Mesenchymal stem cell (in vitro differentiated cells and primary cell): ENCODE results near the gene PPP6R3.

Source experiments
- DNase-seq: peaks from one replicate; pipeline ENCODE4 v3.0.0-alpha.2; 2013
- H2AFZ ChIP-seq: one replicate; pipeline ENCODE4 v1.6.1; 2013; ENCODE audit warnings: low read depth, mild to moderate bottlenecking, control low read depth, inconsistent platforms, low read length, moderate library complexity
- H2AK5ac ChIP-seq: 2 replicates; pipeline ENCODE4 v1.6.1; 2013; ENCODE audit warnings: low read length, moderate library complexity, mild to moderate bottlenecking, inconsistent platforms; ENCODE audit not compliant: severe bottlenecking
- H2BK120ac ChIP-seq: one replicate; pipeline ENCODE4 v1.6.1; 2013; ENCODE audit warnings: low read depth, mild to moderate bottlenecking, inconsistent platforms, low read length, moderate library complexity
- H2BK12ac ChIP-seq, 2 experiments: one replicate each; pipeline ENCODE4 v1.6.1; 2013; ENCODE audit warnings: inconsistent platforms in 2 of 2, low read length in 2 of 2, mild to moderate bottlenecking in 2 of 2, moderate library complexity in 2 of 2, control low read depth in 1 of 2
- H2BK15ac ChIP-seq: one replicate; pipeline ENCODE4 v1.6.1; 2013; ENCODE audit warnings: mild to moderate bottlenecking, low read depth, inconsistent platforms; ENCODE audit not compliant: poor library complexity, severe bottlenecking
- H2BK5ac ChIP-seq: 2 replicates; pipeline ENCODE4 v1.6.1; 2013; ENCODE audit warnings: low read depth, mild to moderate bottlenecking, low read length, control low read depth, inconsistent platforms; ENCODE audit not compliant: poor library complexity, severe bottlenecking
- H3K14ac ChIP-seq, 2 experiments: one replicate each; pipeline ENCODE4 v1.6.1; 2013; ENCODE audit warnings: inconsistent platforms in 2 of 2, low read length in 2 of 2, control low read depth in 1 of 2, mild to moderate bottlenecking in 1 of 2, moderate library complexity in 1 of 2
- H3K18ac ChIP-seq, 2 experiments: one replicate each; pipeline ENCODE4 v1.6.1; 2013; ENCODE audit warnings: inconsistent platforms in 2 of 2, low read length in 2 of 2, control low read depth in 1 of 2, low read depth in 1 of 2, mild to moderate bottlenecking in 1 of 2
- H3K23ac ChIP-seq, 2 experiments: one replicate each; pipeline ENCODE4 v1.6.1; 2013; ENCODE audit warnings: inconsistent platforms in 2 of 2, low read length in 2 of 2, mild to moderate bottlenecking in 2 of 2, moderate library complexity in 2 of 2, control low read depth in 1 of 2
- H3K27ac ChIP-seq: 2 replicates; pipeline ENCODE4 v1.5.1; 2013; ENCODE audit warnings: mild to moderate bottlenecking, moderate library complexity, low read length, control low read depth, inconsistent platforms; ENCODE audit not compliant: poor library complexity, severe bottlenecking
- H3K27me3 ChIP-seq, 2 experiments: 2 replicates each; pipeline versions ENCODE4 v1.6.1 to v1.7.0; 2013; ENCODE audit warnings: low read length in 2 of 2, mild to moderate bottlenecking in 2 of 2, moderate library complexity in 2 of 2, control low read depth in 1 of 2, inconsistent platforms in 1 of 2; ENCODE audit not compliant: control insufficient read depth in 1 of 2, insufficient read depth in 1 of 2
- H3K36me3 ChIP-seq, 2 experiments: 2 replicates each; pipeline versions ENCODE4 v1.6.1 to v1.7.0; 2013; ENCODE audit warnings: low read length in 2 of 2, control low read depth in 1 of 2, inconsistent platforms in 1 of 2, low read depth in 1 of 2, mild to moderate bottlenecking in 1 of 2; ENCODE audit not compliant: insufficient read depth in 2 of 2, control insufficient read depth in 1 of 2
- H3K4ac ChIP-seq, 2 experiments: one replicate each; pipeline ENCODE4 v1.6.1; 2013; ENCODE audit warnings: inconsistent platforms in 2 of 2, low read length in 2 of 2, mild to moderate bottlenecking in 2 of 2, moderate library complexity in 2 of 2, control low read depth in 1 of 2, low read depth in 1 of 2
- H3K4me1 ChIP-seq: 2 replicates; pipeline ENCODE4 v1.6.1; 2013; ENCODE audit warnings: low read depth, low read length, control low read depth; ENCODE audit not compliant: control insufficient read depth, insufficient read depth
- H3K4me2 ChIP-seq: 2 replicates; pipeline ENCODE4 v1.6.1; 2013; ENCODE audit warnings: low read length, mild to moderate bottlenecking, inconsistent platforms; ENCODE audit not compliant: poor library complexity, severe bottlenecking
- H3K4me3 ChIP-seq, 2 experiments: 2 replicates each; pipeline versions ENCODE4 v1.5.1 to v1.7.0; 2013; ENCODE audit warnings: low read length in 2 of 2, mild to moderate bottlenecking in 2 of 2, control low read depth in 1 of 2, low read depth in 1 of 2; ENCODE audit not compliant: insufficient read depth in 1 of 2
- H3K79me1 ChIP-seq: replicated peaks from 2 replicates; pipeline ENCODE4 v1.6.1; 2013; ENCODE audit warnings: mild to moderate bottlenecking, control low read depth, low read length, inconsistent platforms; ENCODE audit not compliant: poor library complexity, severe bottlenecking
- H3K9ac ChIP-seq: 2 replicates; pipeline ENCODE4 v1.7.0; 2013; ENCODE audit warnings: mild to moderate bottlenecking, low read length, moderate library complexity
- H3K9me3 ChIP-seq: 2 replicates; pipeline ENCODE4 v1.7.0; 2013; ENCODE audit warnings: mild to moderate bottlenecking, low read length; ENCODE audit not compliant: control insufficient read depth
- H4K8ac ChIP-seq: one replicate; pipeline ENCODE4 v1.6.1; 2013; ENCODE audit warnings: inconsistent platforms, mild to moderate bottlenecking, low read length, moderate library complexity
- H4K91ac ChIP-seq: one replicate; pipeline ENCODE4 v1.6.1; 2013; ENCODE audit warnings: mild to moderate bottlenecking, low read length, inconsistent platforms
- WGBS: methylation state at CpG from one replicate; pipeline ENCODE4 v1.1.7; 2013; ENCODE audit warnings: mixed read lengths; 5-methylcytosine and 5-hydroxymethylcytosine counted together

PPP6R3 gene

GRCh38 chr11:68469122-68469521, 8.6 kb downstream of the PPP6R3 start:
- WGBS = 52% methylated on average over 2 of the region's 2 CpGs

GRCh38 chr11:68469642-68470041, 9.1 kb downstream of the PPP6R3 start:
- DNase-seq = no peak
- no peak overlapping the region for H3K9ac ChIP-seq
- no peak overlapping the region for H2BK5ac ChIP-seq
- H3K79me1 ChIP-seq = no peaks in the 10 kb centered on the region
- H3K4ac ChIP-seq = no peak overlapping the region
- no peaks in the 10 kb centered on the region for H3K27me3 ChIP-seq
- no peak overlapping the region for H3K14ac ChIP-seq
- no peak overlapping the region for H2AK5ac ChIP-seq
- no peak overlapping the region for H2BK12ac ChIP-seq
- no peak overlapping the region for H4K8ac ChIP-seq
- no peak overlapping the region for H4K91ac ChIP-seq
- no peak overlapping the region for H3K23ac ChIP-seq
- no peak overlapping the region for H2AFZ ChIP-seq
- peaks cover 5 to 7% of the 10 kb centered on the region in 2 experiments for H3K36me3 ChIP-seq
- H2BK120ac ChIP-seq = no peak overlapping the region
- WGBS = no CpG with 5 or more reads among the region's 1 CpG
- H3K4me3 ChIP-seq = no peak overlapping the region
- H3K9me3 ChIP-seq = no peaks in the 10 kb centered on the region
- no peak overlapping the region for H3K18ac ChIP-seq
- peaks cover 24% of the 10 kb centered on the region for H3K4me1 ChIP-seq
- H3K4me2 ChIP-seq = no peak overlapping the region
- no peak overlapping the region for H2BK15ac ChIP-seq
- H3K27ac ChIP-seq = no peak overlapping the region

More at GRCh38 chr11:68469122-68469521, 8.6 kb downstream of the PPP6R3 start:
- Histone ChIP-seq H2AK5ac (no peak overlapping the region), H3K14ac (no peak overlapping the region), H3K9ac (no peak overlapping the region), H3K4me1 (peaks cover 24% of the 10 kb centered on the region), H2AFZ (no peak overlapping the region), H3K9me3 (no peaks in the 10 kb centered on the region), H3K23ac (no peak overlapping the region), H2BK5ac (no peak overlapping the region), H3K4me2 (no peak overlapping the region), H3K4ac (no peak overlapping the region), H3K27ac (no peak overlapping the region), H3K18ac (no peak overlapping the region), H3K27me3 (no peaks in the 10 kb centered on the region), H2BK120ac (no peak overlapping the region), H2BK15ac (no peak overlapping the region), H2BK12ac (no peak overlapping the region), H4K91ac (no peak overlapping the region), H4K8ac (no peak overlapping the region), H3K4me3 (no peak overlapping the region), H3K36me3 (peaks cover 5 to 7% of the 10 kb centered on the region in 2 experiments), H3K79me1 (no peaks in the 10 kb centered on the region)
- peak; percentile 70 for DNase-seq

- peak overlapping the region in 1 of 2 experiments; percentile 27 for H2BK12ac ChIP-seq
- no peak overlapping the region for H3K23ac ChIP-seq
- no peak overlapping the region for H3K4me3 ChIP-seq
- no peak overlapping the region for H3K4ac ChIP-seq
- no peaks in the 10 kb centered on the region for H3K27me3 ChIP-seq
- no peak overlapping the region for H3K9ac ChIP-seq
- H3K9me3 ChIP-seq = no peaks in the 10 kb centered on the region
- H3K27ac ChIP-seq = no peak overlapping the region
- peak overlapping the region in 1 of 2 experiments; percentile 5 for H3K18ac ChIP-seq
- no peak overlapping the region for H2BK120ac ChIP-seq
- H3K14ac ChIP-seq = peak overlapping the region in 1 of 2 experiments; percentile 45
- peaks cover 22% of the 10 kb centered on the region for H3K4me1 ChIP-seq
- H4K8ac ChIP-seq = no peak overlapping the region
- H3K36me3 ChIP-seq = peaks cover 5 to 7% of the 10 kb centered on the region in 2 experiments
- no peaks in the 10 kb centered on the region for H3K79me1 ChIP-seq
- 98% methylated on average over 4 of the region's 4 CpGs for WGBS
- no peak overlapping the region for H2AFZ ChIP-seq
- H2AK5ac ChIP-seq = no peak overlapping the region
- no peak overlapping the region for H2BK5ac ChIP-seq
- no peak overlapping the region for H3K4me2 ChIP-seq
- H4K91ac ChIP-seq = no peak overlapping the region
- no peak for DNase-seq
- no peak overlapping the region for H2BK15ac ChIP-seq
Measured at GRCh38 chr11:68470304-68470811, 9.8 kb downstream of the PPP6R3 start.

- H4K8ac ChIP-seq = no peak overlapping the region
- no peak overlapping the region for H2AFZ ChIP-seq
- no peak overlapping the region for H3K14ac ChIP-seq
- no peak overlapping the region for H2AK5ac ChIP-seq
- H3K9ac ChIP-seq = no peak overlapping the region
- H3K18ac ChIP-seq = no peak overlapping the region
- H2BK12ac ChIP-seq = peak overlapping the region in 1 of 2 experiments; percentile 15
- no peak overlapping the region for H3K4ac ChIP-seq
- peaks cover 22% of the 10 kb centered on the region for H3K4me1 ChIP-seq
- peak overlapping the region; percentile 27 for H3K27ac ChIP-seq
- peaks cover 5 to 7% of the 10 kb centered on the region in 2 experiments for H3K36me3 ChIP-seq
- 97% methylated on average over 17 of the region's 17 CpGs for WGBS
- no peaks in the 10 kb centered on the region for H3K9me3 ChIP-seq
- H2BK5ac ChIP-seq = no peak overlapping the region
- no peak overlapping the region for H2BK15ac ChIP-seq
- no peak overlapping the region for H3K4me2 ChIP-seq
- H2BK120ac ChIP-seq = no peak overlapping the region
- H3K79me1 ChIP-seq = no peaks in the 10 kb centered on the region
- no peak for DNase-seq
- no peak overlapping the region for H4K91ac ChIP-seq
- no peaks in the 10 kb centered on the region for H3K27me3 ChIP-seq
- no peak overlapping the region for H3K23ac ChIP-seq
- no peak overlapping the region for H3K4me3 ChIP-seq
Measured at GRCh38 chr11:68471360-68472340, 11.1 kb downstream of the PPP6R3 start.
